HAP-1 (cell line): ENCODE measurements around the gene FAM200B.
A peak's percentile ranks its signal among the peaks of the same experiment; 100 is the strongest.

ENCODE experiments used
- DNase-seq, 2 experiments: peaks; one replicate each; pipeline ENCODE4 v3.0.0-alpha.2; 2016 to 2020; ENCODE audit warnings: low spot score in 2 of 2
- H3K27me3 ChIP-seq: fragments of 250-450 bp; sonication (Bioruptor Pico); 2 replicates; pipeline ENCODE4 v1.5.1; 2020; ENCODE audit warnings: low read depth, mild to moderate bottlenecking, moderate library complexity
- H3K36me3 ChIP-seq: fragments of 250-450 bp; sonication (Bioruptor Pico); replicated peaks from 2 replicates; pipeline ENCODE4 v1.5.1; 2020; ENCODE audit warnings: mild to moderate bottlenecking
- H3K4me1 ChIP-seq: fragments of 250-450 bp; sonication (Bioruptor Pico); 2 replicates; pipeline ENCODE4 v1.5.1; 2020; ENCODE audit warnings: mild to moderate bottlenecking
- H3K4me3 ChIP-seq: fragments of 250-450 bp; sonication (Bioruptor Pico); 2 replicates; pipeline ENCODE4 v1.5.1; 2020; ENCODE audit warnings: mild to moderate bottlenecking, moderate library complexity
- H3K9me3 ChIP-seq: fragments of 250-450 bp; sonication (Bioruptor Pico); 2 replicates; pipeline ENCODE4 v1.5.1; 2020; ENCODE audit warnings: mild to moderate bottlenecking, moderate library complexity
- in situ Hi-C: fragments of 300-500 bp; cut with MboI; formaldehyde crosslinking; loops from 3 replicates; pipeline ENCODE4 v1.14.3; 2020; ENCODE audit warnings: low sequenced_read_pairs, inconsistent platforms, mixed read lengths

FAM200B gene

DNA sequence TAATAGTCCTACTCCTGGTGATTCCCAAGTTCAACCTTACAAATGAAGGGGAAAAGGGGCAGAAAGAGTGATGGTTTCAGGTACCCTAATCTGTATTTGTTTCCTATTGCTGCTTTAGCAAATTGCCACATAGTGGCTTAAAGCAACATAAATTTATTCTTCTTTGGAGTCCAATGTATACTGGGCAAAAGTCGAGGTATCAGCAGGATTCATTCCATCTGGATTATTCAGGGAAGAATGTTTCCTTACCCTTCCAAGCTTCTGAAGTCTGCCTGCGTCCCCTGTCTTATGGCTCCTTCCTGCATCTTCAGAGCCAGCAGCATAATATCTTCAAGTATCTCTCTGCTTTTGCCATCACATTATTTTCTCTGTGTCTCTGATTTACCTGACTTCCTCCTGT lies 11.0 kb downstream of the FAM200B start:
- no peaks in the 10 kb centered on the region for H3K9me3 ChIP-seq
- no peak overlapping the region for H3K4me3 ChIP-seq
- no peak for DNase-seq
- H3K27me3 ChIP-seq: no peaks in the 10 kb centered on the region
- H3K4me1 ChIP-seq: peaks cover 11% of the 10 kb centered on the region
- in situ Hi-C loops: no loop called here
- H3K36me3 ChIP-seq: peaks cover 6% of the 10 kb centered on the region

DNA sequence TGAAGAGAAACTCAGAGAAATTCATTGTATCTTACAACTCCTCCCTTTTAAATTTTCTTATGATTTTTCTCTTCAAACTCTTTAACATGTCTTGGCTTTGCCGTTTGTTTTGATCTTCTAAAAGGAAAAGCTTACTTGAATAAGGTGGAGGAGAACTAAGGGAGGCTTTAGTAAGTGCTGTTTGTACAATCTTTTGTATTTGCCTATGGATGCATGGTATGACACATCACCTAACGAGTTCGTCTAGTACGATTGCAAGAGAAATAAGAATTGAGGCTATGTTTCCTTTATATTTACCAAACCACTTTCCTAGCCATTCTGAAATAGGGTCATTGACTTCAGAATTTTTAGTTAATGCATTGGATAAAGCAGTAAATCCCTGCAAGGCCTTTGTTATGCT lies 12.8 kb downstream of the FAM200B start:
- H3K4me1 ChIP-seq: peaks cover 11% of the 10 kb centered on the region
- no peaks in the 10 kb centered on the region for H3K9me3 ChIP-seq
- no peak overlapping the region for H3K4me3 ChIP-seq
- no peaks in the 10 kb centered on the region for H3K27me3 ChIP-seq
- in situ Hi-C loops: no loop called here
- DNase-seq: no peak
- no peaks in the 10 kb centered on the region for H3K36me3 ChIP-seq

DNA sequence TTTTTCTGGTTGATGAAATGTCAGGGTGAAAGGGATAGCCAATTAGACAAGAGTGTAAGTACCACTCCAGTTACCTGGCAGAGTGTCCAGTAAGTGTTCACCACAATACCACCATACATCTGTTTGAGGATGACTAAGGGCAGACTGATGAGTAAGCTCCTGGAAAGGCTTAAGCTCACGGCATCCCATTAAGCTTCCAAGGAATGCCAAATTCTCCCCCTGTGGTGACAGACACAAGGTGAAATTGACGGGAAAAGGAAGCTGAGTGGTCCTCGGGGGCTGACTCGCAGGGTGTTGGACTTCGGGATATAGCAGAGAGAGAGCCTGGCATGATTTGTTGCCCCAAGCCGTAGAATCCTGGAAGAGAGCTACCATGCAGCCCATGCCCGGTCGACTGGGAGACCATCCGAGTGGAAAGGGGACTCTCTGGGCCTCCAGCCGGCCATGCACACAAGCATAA lies 13.6 kb downstream of the FAM200B start:
- H3K9me3 ChIP-seq: no peaks in the 10 kb centered on the region
- H3K4me1 ChIP-seq: peaks cover 7% of the 10 kb centered on the region
- in situ Hi-C loops: no loop called here
- H3K4me3 ChIP-seq: no peak overlapping the region
- H3K36me3 ChIP-seq: no peaks in the 10 kb centered on the region
- DNase-seq: no peak
- no peaks in the 10 kb centered on the region for H3K27me3 ChIP-seq

DNA sequence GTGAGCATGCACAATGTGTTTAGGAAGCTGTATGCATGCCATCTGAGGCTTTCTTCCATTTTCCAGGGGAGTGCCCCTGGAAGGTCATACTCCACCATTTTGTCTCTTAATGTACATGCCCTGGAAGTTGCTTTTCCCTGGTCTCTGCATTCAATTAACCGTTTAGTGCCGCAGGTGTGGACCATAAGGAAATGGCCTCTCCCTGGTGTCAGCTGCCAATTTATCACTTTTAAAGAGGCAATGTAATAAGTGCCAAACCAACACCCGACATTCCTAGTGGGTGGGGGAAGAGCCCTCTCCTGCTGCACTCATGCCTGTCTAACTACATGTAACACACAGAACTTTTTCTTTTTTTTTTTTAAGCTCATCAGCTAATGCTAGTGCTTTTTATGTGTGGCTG lies 14.1 kb downstream of the FAM200B start:
- Histone ChIP-seq H3K9me3 (no peaks in the 10 kb centered on the region), H3K4me1 (peaks cover 2% of the 10 kb centered on the region), H3K4me3 (no peak overlapping the region), H3K36me3 (no peaks in the 10 kb centered on the region), H3K27me3 (no peaks in the 10 kb centered on the region)
- DNase-seq: no peak
- in situ Hi-C loops: no loop called here

DNA sequence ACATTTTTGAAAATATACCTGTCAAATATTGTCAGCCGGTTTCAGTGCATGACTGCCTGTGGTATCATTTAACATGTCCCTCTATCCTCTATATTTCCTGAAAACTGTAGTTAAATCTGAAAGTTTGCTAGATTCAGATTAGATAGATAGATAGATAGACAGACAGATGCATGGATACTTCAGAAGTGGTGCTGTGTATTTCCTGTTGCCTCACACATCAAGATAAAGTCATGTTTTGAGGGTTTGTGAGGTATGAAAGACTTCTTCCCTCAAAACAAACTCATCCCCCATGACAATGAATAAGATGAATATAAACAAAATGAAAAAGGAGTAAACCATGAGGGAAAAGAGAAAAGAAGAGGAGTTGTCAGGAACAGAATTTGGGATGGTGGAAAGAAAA lies 15.2 kb downstream of the FAM200B start:
- in situ Hi-C loops: no loop called here
- no peaks in the 10 kb centered on the region; the same call in 1 of the 2 replicates for H3K4me1 ChIP-seq
- H3K4me3 ChIP-seq: no peak overlapping the region
- H3K27me3 ChIP-seq: no peaks in the 10 kb centered on the region
- no peaks in the 10 kb centered on the region for H3K9me3 ChIP-seq
- no peaks in the 10 kb centered on the region for H3K36me3 ChIP-seq
- DNase-seq: no peak

DNA sequence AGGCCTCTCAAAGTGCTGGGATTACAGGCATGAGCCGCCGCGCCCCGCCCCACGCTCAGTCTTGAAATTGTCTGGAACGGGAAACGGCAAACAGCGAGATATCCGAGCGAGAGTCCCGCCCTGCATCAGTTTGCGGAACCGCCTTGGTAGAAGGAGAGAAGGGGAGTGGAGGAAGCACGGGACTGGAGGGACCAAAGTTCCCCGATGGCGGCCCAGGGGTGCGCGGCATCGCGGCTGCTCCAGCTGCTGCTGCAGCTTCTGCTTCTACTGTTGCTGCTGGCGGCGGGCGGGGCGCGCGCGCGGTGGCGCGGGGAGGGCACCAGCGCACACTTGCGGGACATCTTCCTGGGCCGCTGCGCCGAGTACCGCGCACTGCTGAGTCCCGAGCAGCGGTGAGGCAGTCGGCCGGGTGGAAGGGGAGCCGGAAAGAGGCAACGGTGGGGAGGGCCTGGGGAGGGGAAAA lies 21.3 kb downstream of the FAM200B start, which contains the start of gene BST1:
Gene BST1, plus strand, starts transcription at position 125 of the 463 bp plus-strand sequence. Its CDS starts 80 bp downstream, at position 205.
- no peaks in the 10 kb centered on the region for H3K36me3 ChIP-seq
- DNase-seq: peak; percentile 27 to 75
- H3K27me3 ChIP-seq: no peaks in the 10 kb centered on the region
- in situ Hi-C loops: no loop called here
- H3K4me3 ChIP-seq: peak within 1 kb of the TSS; percentile 31
- peaks cover 12% of the 10 kb centered on the region for H3K4me1 ChIP-seq
- no peaks in the 10 kb centered on the region for H3K9me3 ChIP-seq

DNA sequence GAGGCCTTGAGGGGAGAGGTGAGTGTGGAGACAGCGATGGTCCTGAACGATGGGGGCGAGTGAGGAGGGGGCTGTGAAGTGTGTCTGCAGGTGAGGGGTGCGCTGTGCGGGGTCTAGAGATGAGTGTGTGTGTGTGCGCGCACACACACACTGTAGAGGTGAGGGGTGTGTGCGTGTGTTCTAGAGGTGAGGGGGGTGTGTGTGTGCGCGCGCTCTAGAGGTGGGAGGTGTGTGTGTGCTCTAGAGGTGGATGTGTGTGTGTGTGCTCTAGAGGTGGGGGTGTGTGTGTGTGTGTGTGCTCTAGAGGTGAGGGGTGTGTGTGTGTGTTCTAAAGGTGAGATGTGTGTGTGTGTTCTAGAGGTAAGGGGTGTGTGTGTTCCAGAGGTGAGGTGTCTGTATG lies 21.8 kb downstream of the FAM200B start:
- Histone ChIP-seq H3K27me3 (no peaks in the 10 kb centered on the region), H3K9me3 (no peaks in the 10 kb centered on the region), H3K4me1 (peaks cover 16% of the 10 kb centered on the region), H3K4me3 (peak overlapping the region; percentile 31), H3K36me3 (no peaks in the 10 kb centered on the region)
- no peak for DNase-seq
- in situ Hi-C loops: no loop called here

DNA sequence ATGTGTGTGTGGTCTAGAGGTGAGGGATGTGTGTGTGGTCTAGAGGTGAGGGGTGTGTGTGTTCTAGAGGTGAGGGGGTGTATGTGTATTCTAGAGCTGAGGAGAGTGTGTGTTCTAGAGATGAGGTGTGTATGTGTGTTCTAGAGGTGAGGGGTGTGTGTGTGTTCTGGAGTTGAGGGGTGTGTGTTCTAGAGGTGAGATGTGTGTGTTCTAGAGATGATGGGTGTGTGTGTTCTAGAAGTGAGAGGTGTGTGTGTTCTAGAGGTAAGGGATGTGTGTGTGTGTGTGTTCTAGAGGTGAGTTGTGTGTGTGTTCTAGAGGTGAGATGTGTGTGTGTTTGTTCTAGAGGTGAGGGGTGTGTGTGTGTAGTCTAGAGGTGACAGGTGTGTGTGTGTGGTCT lies 22.5 kb downstream of the FAM200B start:
- no peak for DNase-seq
- in situ Hi-C loops: no loop called here

DNA sequence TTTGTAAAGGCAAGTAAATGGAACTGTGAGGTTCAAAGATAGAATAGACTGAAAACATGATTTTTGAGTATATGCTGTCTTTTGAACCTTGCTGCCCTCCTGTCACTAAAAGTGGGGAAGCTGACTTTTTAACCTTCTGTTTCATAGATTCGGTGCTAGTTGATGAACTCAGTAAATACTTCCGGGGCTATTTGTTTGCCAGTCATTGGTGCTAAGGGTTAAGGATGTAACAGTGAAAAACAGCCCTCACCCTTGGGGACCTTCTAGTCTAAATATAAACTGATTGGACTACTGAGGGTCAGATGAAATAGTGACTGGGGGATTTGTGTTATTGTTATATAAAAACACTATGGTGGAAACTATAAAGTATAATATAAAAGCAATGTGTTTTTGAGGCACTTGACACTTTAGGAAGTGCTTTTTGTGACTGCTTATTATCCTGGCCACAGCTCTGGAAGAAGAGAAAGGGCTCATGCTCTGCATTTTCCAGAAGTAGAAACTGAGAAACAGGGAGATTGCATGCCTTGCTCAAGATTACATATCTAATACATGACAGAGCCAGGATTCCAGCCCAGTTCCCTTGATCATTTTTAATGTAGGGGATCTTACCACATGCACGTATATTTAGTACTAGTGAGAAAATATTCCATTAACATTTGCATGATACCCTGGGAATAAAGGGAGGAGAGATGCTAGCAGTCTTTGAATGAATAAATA lies 25.2 kb downstream of the FAM200B start:
- Histone ChIP-seq H3K36me3 (no peaks in the 10 kb centered on the region), H3K9me3 (no peaks in the 10 kb centered on the region), H3K27me3 (no peaks in the 10 kb centered on the region), H3K4me1 (peaks cover 16% of the 10 kb centered on the region), H3K4me3 (no peak overlapping the region)
- in situ Hi-C loops: no loop called here
- DNase-seq: no peak

More for the DNA sequence above, 22.5 kb downstream of the FAM200B start:
- Histone ChIP-seq H3K27me3 (no peaks in the 10 kb centered on the region), H3K4me1 (peaks cover 16% of the 10 kb centered on the region), H3K36me3 (no peaks in the 10 kb centered on the region), H3K9me3 (no peaks in the 10 kb centered on the region), H3K4me3 (no peak overlapping the region)

DNA sequence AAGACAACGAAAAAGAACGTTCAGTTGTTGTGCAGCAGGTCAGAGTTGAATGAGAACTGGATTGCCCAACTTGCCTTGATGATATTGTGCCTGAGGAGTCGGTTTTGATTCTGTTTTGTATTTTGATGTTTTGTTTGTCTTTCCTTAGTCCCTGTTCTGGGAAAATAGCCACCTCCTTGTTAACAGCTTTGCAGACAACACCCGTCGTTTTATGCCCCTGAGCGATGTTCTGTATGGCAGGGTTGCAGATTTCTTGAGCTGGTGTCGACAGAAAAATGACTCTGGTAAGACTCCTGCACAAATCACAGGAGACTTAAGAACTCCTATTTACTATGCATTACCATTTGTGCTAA lies 25.7 kb downstream of the FAM200B start:
- DNase-seq: peak; percentile 85 to 97
- H3K4me1 ChIP-seq: peaks cover 16% of the 10 kb centered on the region
- H3K27me3 ChIP-seq: no peaks in the 10 kb centered on the region
- no peaks in the 10 kb centered on the region for H3K36me3 ChIP-seq
- H3K9me3 ChIP-seq: no peaks in the 10 kb centered on the region
- in situ Hi-C loops: no loop called here
- no peak overlapping the region for H3K4me3 ChIP-seq

DNA sequence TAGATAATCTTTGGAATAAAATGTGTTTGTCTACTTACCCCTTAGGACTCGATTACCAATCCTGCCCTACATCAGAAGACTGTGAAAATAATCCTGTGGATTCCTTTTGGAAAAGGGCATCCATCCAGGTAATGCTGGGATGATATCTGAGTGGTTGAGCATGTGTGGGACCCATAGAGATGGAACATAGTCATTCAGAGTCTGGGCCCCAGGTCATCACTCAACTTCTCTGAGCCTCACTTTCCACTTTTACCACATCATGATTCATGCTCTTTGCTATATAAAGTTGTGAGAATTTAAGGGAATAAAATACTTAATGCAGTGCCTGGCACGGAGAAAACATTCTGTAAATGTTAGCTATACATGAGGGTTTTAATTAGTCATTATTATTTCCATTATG lies 30.1 kb downstream of the FAM200B start:
- no peak for DNase-seq
- Histone ChIP-seq H3K27me3 (no peaks in the 10 kb centered on the region), H3K9me3 (no peaks in the 10 kb centered on the region), H3K36me3 (no peaks in the 10 kb centered on the region), H3K4me1 (peaks cover 12% of the 10 kb centered on the region), H3K4me3 (no peak overlapping the region)
- in situ Hi-C loops: no loop called here

DNA sequence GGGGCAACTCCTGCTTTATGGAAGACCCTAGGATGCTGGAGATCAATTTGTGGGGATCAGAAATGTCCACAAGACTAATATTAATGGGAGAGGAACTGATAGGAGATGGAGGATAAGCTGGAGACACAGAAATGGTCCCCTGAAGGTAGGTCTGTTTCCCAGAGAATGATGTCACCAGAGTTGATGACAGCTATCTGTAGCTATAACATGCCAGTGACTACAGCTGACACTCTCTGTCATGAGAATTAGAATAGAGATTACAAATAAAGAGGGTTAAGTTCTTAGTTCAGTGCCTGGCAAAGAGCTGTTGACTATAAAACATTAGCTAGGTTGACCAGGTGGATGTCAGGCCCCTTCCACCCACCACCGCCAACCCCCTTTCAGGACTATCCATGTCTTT lies 30.6 kb downstream of the FAM200B start:
- in situ Hi-C loops: no loop called here
- no peak for DNase-seq
- no peaks in the 10 kb centered on the region for H3K36me3 ChIP-seq
- no peaks in the 10 kb centered on the region for H3K9me3 ChIP-seq
- no peak overlapping the region for H3K4me3 ChIP-seq
- H3K27me3 ChIP-seq: no peaks in the 10 kb centered on the region
- H3K4me1 ChIP-seq: peaks cover 7% of the 10 kb centered on the region

DNA sequence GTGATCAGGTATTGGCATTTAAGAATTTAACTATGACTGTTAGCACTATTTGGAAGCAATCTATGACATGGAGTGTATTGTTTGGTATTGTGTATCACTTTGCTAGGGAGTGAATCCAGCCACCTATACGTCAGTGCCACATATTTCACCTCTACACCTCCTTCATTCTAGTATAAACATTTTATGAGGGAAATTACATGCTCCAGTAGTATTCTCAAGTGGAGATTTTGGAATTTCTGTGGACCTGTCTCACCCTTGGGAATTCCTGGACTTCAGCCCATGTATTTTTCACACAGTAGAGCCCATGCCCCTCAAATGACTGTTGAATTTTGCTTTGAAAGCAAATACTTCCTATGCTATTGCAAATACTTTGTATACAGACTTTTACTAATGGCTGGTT lies 32.5 kb downstream of the FAM200B start:
- Histone ChIP-seq H3K9me3 (no peaks in the 10 kb centered on the region), H3K4me1 (no peaks in the 10 kb centered on the region), H3K4me3 (no peak overlapping the region), H3K36me3 (no peaks in the 10 kb centered on the region), H3K27me3 (no peaks in the 10 kb centered on the region)
- in situ Hi-C loops: no loop called here
- DNase-seq: no peak

DNA sequence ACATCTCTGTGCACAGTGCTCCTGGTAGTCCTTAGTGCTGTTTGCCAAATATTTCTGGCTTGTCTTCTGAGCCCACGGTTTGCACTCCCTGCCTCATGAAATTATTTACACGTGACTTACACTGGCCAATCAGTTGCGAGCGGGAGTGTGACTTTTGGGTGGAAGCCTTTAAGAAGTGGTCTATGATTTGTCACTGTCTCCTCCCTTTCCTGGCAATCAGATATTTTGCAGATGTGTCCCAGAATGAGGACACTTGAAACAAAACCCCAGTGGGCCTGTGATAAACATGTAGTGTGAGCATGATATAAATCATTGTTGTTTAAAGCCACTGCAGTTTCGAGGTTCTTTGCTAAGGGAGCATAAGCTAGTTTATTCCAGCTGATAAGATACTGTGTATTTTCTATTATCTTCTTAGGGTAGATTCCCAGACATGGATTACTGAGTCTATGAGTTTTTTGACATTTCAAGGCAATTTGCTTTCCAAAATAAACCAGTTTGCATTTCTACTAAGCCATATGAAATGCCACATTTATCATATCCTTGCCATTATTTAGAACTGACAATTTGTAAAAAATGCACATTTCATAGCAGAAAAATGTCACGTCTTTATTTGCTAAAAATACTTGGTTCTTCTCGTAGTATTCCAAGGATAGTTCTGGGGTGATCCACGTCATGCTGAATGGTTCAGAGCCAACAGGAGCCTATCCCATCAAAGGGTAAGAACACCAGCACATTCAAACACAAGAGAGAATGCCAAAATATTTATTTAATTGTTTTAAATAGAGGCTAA lies 33.2 kb downstream of the FAM200B start:
- DNase-seq: no peak
- no peaks in the 10 kb centered on the region for H3K4me1 ChIP-seq
- in situ Hi-C loops: no loop called here
- H3K36me3 ChIP-seq: no peaks in the 10 kb centered on the region
- no peak overlapping the region for H3K4me3 ChIP-seq
- H3K9me3 ChIP-seq: no peaks in the 10 kb centered on the region
- H3K27me3 ChIP-seq: no peaks in the 10 kb centered on the region
